D341Med (cell line): ENCODE data around the gene RNASEH2B.

Source experiments
- DNase-seq: peaks from one replicate; pipeline ENCODE4 v3.0.0; 2012; ENCODE audit warnings: low spot score

The RNASEH2B gene

GRCh38 chr13:50940509-50940908, 30.9 kb downstream of the RNASEH2B start:
- DNase-seq: peak; percentile 30

- peak; percentile 71 for DNase-seq
Measured at GRCh38 chr13:50941146-50941545, 31.6 kb downstream of the RNASEH2B start.

- DNase-seq: no peak
Measured at GRCh38 chr13:50942630-50943311, 33.2 kb downstream of the RNASEH2B start.

- no peak for DNase-seq
Measured at GRCh38 chr13:50945669-50946068, 36.1 kb downstream of the RNASEH2B start.

- DNase-seq: no peak
Measured at GRCh38 chr13:50948601-50949000, 39.0 kb downstream of the RNASEH2B start.

- DNase-seq: no peak
Measured at GRCh38 chr13:50950849-50951248, 41.3 kb downstream of the RNASEH2B start.

GRCh38 chr13:50951366-50951765, 41.8 kb downstream of the RNASEH2B start:
- no peak for DNase-seq

GRCh38 chr13:50955241-50955640, 45.6 kb downstream of the RNASEH2B start:
- DNase-seq: no peak

GRCh38 chr13:50955798-50956197, 46.2 kb downstream of the RNASEH2B start:
- DNase-seq: no peak

GRCh38 chr13:50957620-50958019, 48.0 kb downstream of the RNASEH2B start:
- no peak for DNase-seq

- peak; percentile 44 for DNase-seq
Measured at GRCh38 chr13:50969691-50970090, 60.1 kb downstream of the RNASEH2B start.

- no peak for DNase-seq
Measured at GRCh38 chr13:50970956-50971355, 61.4 kb downstream of the RNASEH2B start.

GRCh38 chr13:50974268-50974667, 64.7 kb downstream of the RNASEH2B start:
- no peak for DNase-seq

GRCh38 chr13:50979187-50979586, 69.6 kb downstream of the RNASEH2B start:
- DNase-seq: no peak

GRCh38 chr13:50981686-50982085, 72.1 kb downstream of the RNASEH2B start:
- DNase-seq: no peak

GRCh38 chr13:50989476-50989875, 79.9 kb downstream of the RNASEH2B start:
- no peak for DNase-seq

GRCh38 chr13:50990065-50990817, 80.7 kb downstream of the RNASEH2B start:
- DNase-seq: no peak

- DNase-seq: no peak
Measured at GRCh38 chr13:50990818-50991506, 81.4 kb downstream of the RNASEH2B start.

GRCh38 chr13:50991579-50992521, 82.3 kb downstream of the RNASEH2B start:
- DNase-seq: no peak

GRCh38 chr13:50993371-50993770, 83.8 kb downstream of the RNASEH2B start:
- peak; percentile 58 for DNase-seq

GRCh38 chr13:50993934-50994333, 84.3 kb downstream of the RNASEH2B start:
- DNase-seq: no peak

- DNase-seq: no peak
Measured at GRCh38 chr13:50994651-50995050, 85.1 kb downstream of the RNASEH2B start.
